Stimulated activated CD4-positive, alpha-beta T cell treated with anti-CD3 and anti-CD28 coated beads, TNF-alpha, amount 100 ng/mL, for 1 hour (primary cell): Measurements from ENCODE around the gene RHBDL2.
"Not testable (repeated sequence)": the region's sequence is repeated elsewhere in the genome, so short reads cannot be mapped to it uniquely, and the experiment has no call there.

Experiments
- DNase-seq, 3 donors: peaks; one replicate each; pipeline ENCODE4 v3.0.0-alpha.2; 2020; ENCODE audit warnings: low read depth in 3 of 3, low spot score in 1 of 3

The RHBDL2 gene, protein sequence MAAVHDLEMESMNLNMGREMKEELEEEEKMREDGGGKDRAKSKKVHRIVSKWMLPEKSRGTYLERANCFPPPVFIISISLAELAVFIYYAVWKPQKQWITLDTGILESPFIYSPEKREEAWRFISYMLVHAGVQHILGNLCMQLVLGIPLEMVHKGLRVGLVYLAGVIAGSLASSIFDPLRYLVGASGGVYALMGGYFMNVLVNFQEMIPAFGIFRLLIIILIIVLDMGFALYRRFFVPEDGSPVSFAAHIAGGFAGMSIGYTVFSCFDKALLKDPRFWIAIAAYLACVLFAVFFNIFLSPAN

DNA sequence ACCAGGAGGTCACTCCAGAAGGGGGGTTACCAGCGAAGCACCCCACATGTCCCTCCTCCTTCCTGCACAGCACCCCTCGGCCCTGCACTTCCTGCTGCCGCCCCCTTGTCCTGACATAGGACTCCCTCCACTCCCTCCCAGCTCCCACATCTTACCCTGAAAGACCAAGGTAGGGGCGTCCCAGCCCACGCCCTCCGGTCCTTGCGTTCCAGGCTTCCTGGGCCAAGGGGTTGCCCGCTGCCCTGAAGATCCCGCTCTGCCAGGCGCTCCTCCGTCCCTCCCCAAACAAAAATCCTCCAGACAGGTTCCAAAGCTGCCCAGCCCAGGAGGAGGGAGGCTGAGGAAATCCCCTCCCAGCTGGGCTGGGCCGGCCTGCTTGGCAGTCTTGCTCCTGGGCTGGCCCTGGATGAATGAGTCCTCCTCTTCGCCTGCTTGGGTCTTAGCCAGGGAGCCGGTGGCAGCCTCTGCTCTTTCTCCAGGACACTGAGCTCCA, at the start of gene RHBDL2:
RHBDL2 (minus strand) TSS at position 304 of the 493 bp plus-strand sequence. CDS start 22,618 bp downstream, outside the sequence.
- DNase-seq, result no peak

DNA sequence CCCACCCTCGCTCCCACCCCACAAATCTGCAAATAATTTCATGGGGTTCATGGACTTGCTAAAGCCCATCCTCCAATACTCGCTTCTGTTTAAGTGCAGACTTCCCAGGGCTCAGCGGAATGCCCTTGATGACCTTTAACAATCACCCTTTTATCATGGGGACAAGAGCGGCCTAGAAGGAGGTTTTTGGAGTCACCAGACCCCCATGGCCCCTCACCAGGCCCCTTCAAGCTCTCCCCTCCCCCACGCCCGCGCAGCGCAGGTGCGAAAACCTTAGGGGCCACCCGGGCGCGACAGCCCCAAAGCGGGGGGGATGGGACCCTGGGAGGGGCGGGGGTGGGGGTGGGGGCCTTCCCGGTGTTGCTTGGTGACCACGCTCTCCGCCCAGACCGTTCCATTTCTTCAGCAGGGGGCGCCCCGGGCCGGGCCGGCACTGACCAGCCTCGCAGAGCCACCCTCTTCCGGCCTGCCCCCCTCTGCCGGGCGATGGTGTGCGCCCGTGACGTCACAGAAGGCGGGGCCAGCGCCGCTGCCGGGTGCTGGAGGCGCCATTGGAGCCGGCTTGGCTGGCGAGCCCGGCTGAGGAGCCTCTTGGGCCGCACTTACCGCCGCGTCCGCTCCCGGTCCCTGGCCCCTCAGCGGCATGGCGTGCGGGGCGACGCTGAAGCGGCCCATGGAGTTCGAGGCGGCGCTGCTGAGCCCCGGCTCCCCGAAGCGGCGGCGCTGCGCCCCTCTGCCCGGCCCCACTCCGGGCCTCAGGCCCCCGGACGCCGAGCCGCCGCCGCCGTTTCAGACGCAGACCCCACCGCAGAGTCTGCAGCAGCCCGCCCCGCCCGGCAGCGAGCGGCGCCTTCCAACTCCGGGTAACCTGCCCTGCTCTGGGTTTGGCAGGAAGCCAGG, 49.4 kb upstream of the RHBDL2 start, which contains the start of gene AKIRIN1:
AKIRIN1 (plus strand) TSS at position 539 of the 900 bp plus-strand sequence; CDS start at position 644, 105 bp downstream.
- DNase-seq, result peak; percentile 83 to 97 (median 89)

DNA sequence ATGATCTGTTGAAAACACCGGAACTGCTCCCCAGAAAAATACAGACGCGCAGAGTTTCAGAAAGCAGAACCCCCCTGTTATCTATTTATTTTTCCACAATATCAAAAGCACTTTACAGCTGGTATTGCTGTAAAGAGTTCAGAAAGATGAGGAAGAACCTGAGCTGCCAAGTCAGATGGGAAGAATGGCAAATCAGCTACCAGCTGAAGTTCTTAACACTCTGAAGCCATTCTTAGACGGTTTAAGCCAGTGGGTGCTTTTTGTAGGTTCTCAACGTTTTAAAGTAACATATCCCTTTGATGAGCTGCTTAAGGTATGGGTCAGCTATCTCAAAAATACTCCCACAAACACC, 48.7 kb upstream of the RHBDL2 start:
- DNase-seq, result no peak

DNA sequence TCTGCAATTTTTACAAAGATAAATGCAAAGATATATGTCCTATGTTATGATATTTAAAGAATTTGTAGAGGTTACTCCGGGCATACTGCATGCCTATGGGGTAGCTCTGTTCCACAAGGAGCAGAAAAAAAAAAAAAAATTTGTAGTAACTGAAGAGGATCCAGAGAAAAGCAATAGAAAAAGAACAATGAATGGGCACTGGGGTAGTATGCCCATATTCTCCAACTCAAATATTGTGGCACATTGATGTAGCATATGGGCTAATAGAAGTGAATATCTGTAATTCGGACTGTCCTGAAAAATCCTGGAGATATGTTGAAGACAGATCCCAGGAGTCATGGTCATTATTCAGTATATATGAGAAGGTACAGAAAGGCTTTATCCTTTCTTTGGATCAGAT, 48.3 kb upstream of the RHBDL2 start:
- no peak for DNase-seq

DNA sequence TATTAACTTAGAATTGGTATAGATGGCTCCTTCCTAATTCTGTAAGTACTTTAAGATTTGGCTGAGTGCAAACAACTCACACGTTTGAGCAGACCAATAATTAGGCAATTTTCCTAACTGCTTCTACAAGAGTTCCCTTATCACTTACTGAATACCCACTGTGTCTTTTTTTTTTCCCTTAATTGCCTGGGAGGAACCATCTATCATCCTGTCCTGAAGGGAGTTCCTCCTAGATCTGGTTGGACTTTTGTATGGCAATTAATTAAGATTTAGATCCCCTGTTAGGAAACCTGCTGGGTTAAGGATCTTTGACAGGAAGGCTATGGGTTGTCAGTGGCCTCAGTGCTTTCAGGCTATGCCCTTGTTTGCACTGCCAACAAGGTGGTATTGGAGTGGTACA, 37.8 kb upstream of the RHBDL2 start:
- DNase-seq, result not testable (repeated sequence)

DNA sequence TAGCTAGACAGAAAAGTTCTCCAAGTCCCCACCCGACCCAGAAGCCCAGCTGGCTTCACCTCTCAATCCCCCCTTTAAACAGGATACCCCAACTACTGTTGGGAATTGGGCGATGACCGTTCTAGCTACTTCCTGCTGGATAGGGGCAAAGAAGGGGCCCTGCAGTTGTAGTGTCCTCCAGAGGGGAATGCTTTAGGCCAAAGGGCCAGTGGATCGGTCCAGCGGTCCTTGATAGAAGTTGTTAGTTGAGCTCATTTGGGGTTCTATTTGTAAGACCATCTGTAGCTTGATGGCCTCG, 36.6 kb upstream of the RHBDL2 start:
- DNase-seq, result not testable (repeated sequence)

DNA sequence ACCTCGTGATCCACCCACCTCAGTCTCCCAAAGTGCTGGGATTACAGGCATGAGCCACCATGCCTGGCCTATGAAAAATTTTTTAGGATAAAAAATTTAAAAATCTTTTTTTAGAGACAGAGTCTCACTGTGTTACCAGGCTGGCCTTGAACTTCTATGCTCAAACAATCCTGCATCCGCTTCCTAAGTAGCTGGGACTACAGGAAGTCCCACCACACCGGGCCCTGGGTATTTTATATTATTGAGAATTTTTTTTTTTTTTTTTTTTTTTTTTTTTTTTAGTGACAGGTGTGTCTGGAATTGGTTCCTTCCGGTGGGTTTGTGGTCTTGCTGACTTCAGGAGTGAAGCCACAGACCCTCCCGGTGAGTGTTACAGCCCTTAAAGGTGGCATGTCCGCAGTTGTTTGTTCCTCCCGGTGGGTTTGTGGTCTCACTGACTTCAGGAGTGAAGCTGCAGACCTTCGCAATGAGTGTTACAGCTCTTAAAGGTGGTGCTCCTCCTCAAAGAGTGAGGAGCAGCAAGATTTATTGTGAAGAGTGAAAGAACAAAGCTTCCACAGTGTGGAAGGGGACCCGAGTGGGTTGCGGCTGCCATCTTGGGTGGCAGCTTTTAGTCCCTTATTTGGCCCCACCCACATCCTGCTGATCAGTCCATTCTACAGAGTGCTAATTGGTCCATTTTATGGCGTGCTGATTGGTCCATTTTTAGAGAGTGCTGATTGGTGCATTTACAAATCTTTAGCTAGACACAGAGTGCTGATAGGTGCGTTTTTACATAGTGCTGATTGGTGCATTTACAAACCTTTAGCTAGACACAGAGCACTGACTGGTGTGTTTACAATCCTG, 36.0 kb upstream of the RHBDL2 start:
- DNase-seq, result peak in 2 of 3 donors; percentile 28 to 35

DNA sequence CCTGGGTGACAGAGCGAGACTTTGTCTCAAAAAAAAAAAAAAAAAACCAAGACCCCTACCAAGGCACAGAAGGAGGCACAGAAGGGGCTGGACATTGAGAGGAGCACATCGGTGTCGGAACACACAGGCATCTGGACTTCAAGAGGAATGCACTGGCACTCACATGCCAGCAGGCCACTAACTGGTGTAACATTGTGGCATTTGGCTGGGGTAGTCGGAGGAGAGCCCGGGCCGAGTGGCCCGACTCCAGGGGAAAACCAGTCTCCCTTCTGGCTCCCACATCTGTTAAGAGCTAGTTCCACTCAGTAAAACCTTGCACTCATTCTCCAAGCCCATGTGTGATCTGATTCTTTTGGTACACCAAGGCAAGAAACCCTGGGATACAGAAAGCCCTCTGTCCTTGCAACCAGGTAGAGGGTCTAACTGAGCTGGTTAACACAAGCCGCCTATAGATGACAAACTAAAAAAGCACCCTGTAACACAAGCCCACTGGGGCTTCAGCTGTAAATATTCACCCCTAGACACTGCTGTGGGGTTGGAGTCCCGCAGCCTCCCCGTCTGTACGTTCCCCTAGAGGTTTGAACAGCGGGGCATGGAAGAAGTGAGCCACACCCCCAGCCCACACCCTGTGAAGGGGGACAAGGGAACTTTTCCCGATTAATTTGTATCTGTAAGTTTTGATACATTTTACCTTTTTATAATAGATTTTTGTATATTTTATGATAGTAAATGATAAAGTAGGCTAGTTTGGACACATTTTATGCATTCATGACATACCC, 32.2 kb upstream of the RHBDL2 start:
- no peak for DNase-seq

DNA sequence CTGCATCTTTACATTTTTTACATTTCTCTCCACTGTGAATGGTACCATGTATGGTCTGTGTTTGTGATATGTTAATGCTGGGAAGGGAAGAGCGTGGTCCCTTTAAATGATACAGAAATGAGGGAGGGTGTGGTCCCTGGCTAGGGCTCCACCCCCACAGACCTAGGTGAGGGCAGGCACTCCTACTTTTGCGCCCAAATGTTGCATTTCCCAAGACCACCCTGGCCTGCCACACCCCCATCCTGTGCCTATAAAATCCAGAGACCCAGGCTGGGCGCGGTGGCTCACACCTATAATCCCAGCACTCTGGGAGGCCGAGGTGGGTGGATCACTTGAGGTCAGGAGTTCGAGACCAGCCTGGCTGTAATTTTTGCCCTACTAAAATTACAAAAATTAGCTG, 31.5 kb upstream of the RHBDL2 start:
- not testable (repeated sequence) for DNase-seq

DNA sequence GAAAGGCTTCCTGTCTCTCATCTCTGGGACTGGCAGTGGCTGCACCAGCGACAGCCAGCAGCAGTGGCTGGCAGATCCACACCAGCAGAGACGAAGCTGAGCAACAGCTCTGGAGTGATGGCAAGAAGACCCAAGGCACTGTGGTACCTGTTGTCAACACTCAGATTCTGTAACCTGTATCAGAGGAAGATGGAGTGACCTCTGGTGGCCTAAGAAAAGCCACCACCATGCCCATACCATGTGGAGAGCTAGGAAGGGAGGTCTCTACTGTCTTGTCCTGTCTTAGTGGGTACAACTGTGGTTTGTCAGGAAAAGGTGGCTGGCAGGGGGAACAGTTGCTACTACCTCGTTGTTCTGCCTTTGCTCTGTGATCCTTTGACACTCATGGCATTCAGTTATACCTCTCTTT, 22.5 kb upstream of the RHBDL2 start:
- DNase-seq, result no peak

DNA sequence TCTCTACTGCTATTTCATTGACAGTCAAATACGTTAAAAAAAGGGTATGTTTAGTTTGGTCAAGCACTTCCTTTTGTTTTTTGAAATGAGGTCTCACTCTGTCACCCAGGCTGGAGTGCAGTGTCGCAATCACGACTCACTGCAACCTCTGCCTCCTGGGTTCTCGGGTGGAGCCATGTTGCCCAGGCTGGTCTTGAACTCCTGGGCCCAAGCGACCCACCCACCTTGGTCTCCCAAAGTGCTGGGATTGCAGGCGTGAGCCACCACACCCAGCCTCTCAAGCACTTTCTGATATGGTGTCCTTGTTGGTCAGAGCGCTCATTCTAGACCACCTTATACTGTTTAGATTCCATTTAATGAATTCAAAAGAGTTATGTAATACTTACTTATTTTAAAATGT, 20.9 kb upstream of the RHBDL2 start:
- DNase-seq, result no peak

DNA sequence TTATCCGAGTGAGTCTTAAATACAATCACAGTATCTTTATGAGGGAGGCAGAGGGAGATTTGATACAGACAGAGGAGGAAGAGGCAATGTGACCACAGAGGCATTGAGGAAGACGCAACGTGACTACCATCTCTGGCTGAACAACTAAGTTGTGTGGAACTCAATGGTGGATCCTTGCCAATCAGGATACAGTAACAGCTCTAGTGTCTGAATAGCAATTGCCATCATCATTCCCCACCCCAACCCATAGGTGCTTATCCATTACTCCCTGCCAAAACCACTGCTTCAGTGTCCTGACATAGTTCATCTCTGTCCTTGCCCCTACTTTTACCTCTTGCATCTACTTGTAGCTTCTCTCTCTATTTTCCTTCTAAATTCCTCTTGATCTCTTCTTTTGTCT, 20.5 kb upstream of the RHBDL2 start:
- DNase-seq, result no peak

DNA sequence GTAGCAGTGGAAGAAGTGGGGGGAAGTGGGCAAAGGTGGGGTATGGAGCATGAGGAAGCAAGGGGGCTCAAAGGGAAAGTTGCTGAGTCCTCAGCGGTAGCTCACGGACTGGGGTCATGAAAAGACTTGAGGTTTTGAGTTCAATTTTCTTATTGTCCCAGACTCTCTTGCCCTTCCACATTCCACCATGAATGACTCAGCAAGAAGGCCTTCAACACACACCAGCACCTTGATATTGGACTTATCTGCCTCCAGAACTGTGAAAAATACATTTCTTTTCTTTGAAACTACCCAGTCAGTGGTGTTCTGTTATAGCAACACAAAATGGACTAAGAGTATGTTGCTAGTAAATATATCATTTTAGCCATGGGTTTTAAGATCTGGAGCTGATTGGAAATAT, 17.3 kb upstream of the RHBDL2 start:
- no peak for DNase-seq

DNA sequence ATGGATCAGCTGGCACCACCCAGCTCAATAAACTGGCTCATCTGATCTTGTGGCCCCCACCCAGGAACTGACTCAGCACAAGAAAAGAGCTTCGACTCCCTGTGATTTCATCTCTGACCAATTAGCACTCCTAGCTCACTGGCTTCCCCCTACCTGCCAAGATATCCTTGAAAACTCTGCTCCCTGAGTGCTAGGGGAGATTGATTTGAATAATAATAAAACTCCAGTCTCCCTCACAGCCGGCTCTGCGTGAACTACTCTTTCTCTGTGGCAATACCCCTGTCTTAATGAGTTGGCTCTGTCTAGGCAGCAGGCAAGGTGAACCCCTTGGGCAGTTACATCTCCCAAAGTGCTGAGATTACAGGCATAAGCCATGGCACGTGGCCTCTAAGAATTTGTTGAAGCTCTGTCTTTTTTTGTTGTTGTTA, 11.8 kb upstream of the RHBDL2 start:
- no peak for DNase-seq

DNA sequence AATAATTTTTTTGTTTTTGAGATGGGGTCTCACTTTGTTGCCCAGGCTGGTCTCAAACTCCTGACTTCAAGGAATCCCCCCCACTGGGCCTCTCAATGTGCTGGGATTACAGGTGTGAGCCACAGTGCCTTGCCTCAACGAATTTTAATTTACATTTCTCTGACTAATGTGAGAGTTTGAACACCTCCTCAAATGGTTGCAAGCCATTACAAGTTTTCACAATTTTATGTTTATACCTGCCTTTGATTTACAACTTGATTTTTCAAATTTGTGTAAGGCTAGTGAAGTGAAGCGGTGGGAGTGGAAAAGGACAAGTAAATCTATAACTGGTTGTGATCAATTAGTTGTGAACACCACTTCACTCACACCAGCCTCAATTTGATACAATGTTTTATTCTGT, 8.9 kb upstream of the RHBDL2 start:
- no peak for DNase-seq

DNA sequence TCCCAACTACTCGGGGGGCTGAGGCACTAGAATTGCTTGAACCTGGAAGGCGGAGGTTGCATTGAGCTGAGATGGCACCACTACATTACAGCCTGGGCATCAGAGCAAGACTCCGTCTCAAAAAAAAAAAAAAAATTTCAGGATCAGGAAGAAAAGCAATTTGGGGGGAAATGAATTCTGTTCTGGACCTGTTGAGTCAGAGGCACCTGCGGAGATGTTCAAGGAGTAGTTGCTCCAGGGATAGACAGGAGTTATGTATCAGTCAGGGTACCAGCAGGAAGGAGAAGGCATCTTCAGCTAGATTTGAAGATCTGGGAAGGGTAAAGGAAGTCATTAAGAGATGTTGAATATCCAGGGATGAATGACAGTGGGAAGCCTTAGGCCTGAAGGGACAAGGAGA, 2.9 kb upstream of the RHBDL2 start:
- no peak for DNase-seq

DNA sequence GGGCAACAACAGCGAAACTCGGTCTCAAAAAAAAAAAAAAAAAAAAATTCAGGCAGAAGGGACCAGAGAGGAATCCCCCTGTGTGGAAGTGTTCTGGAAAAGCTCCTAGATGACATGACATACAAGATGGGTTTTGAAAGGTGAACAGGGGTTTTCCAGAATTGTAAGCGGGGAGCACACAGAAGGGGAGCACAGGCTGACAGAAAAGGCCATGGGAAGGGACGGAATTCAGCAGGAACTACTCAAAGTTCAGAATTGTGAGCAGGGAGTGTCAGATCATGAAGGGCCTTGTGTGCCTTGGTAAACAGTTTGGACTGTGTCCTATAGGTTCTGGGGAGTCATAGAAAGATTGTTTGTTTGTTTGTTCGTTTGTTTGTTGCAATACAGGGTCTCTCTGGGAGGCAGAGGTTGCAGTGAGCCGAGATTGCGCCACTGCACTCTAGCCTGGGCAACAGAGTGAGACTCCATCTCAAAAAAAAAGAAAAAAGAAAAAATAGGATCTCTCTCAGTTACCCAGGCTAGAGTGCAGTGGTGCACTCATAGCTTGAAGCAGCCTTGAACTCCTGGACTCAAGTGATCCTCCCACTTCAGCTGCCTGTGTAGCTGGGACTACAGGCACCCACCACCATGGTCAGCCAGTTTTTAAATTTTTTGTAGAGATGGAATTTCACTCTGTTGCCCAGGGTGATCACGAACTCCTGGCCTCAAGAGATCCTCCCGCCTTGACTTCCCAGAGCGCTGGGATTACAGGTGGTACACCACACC, 1.2 kb upstream of the RHBDL2 start:
- no peak for DNase-seq

DNA sequence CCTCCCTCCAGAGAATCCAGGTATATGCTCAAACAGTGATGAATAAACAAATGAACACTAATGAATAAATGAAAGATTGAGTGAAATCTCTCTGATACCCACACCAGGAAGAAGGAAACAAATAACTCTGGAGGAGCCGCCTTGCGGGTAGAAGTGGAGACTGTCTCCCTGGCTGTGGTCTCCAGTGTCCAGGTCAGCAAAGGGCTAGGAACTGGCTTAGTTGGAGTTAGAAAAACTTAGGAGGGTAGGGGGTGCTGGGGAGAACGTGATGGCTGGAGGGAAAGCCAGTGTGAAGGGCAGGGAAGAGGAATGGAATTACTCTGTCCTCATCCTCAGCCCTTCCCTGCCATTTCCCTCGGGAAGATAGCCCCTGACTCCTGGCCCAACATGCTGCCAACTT, 537 bp downstream of the RHBDL2 start:
- no peak for DNase-seq

DNA sequence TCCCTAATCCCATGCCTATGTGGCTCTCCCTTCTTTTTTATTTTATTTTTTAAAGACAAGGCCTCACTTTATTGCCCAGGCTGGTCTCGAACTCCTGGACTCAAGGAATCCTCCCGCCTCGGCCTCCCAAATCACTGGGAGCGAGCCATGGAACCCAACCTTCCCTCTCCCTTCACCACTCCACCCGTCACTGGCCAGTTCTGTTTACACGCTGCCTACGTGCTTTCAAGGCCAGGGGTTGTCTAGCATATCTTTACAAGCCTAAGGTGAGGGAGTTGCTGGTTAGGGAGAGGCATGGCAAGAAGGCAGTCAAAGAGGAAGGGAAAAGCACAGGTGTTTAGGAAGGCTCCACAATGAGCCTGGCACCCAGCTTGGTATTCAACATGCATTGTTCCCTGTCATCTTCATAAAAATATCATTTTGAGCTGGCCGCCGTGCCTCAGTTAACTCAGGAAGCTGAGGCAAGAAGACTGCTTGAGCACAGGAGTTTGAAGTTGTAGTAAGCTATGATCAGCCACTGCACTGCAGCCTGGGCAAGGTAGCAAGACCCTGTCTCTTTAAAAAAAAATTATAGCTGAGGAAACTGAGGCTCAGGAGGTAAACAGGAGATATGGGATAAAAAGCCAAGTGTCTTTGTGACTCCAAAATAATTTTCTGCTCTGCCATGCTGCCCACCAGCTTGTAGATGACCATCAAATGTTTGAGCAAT, 1.1 kb downstream of the RHBDL2 start:
- no peak for DNase-seq
